Kidney (tissue), 14 donors: ENCODE results near the gene NSUN7. TPM values are rescaled to one million over a fixed set of nuclear protein-coding genes. Genes with fewer than 3 reads are reported as not detected.

Source experiments
- DNase-seq, 5 donors: peaks; one replicate each; pipeline ENCODE4 v3.0.0-alpha.2; 2013 to 2020
- FAIRE-seq: peaks from 2 replicates; lab custom pipeline; 2012; peaks lifted over from hg19 to GRCh38; lab: Jason Lieb, UNC
- H3K27ac ChIP-seq, 2 donors: one replicate each; pipeline ENCODE4 v1.7.0; 2013; ENCODE audit warnings: low read depth in 2 of 2, low read length in 2 of 2, inconsistent platforms in 1 of 2
- H3K27me3 ChIP-seq: one replicate; pipeline ENCODE4 v1.7.1; 2013; ENCODE audit warnings: low read length, inconsistent platforms; ENCODE audit not compliant: control insufficient read depth, insufficient read depth
- H3K36me3 ChIP-seq, 3 donors: one replicate each; pipeline versions ENCODE4 v1.7.0 to v1.7.1; 2013; ENCODE audit warnings: low read length in 3 of 3, control low read depth in 1 of 3, inconsistent platforms in 1 of 3; ENCODE audit not compliant: insufficient read depth in 3 of 3, control insufficient read depth in 2 of 3
- H3K4me1 ChIP-seq, 3 donors: one replicate each; pipeline versions ENCODE4 v1.7.0 to v1.7.1; 2013; ENCODE audit warnings: low read length in 3 of 3, inconsistent platforms in 1 of 3, low read depth in 1 of 3; ENCODE audit not compliant: control insufficient read depth in 2 of 3, insufficient read depth in 2 of 3
- H3K4me3 ChIP-seq, 3 donors: one replicate each; pipeline versions ENCODE4 v1.7.0 to v1.8.1; 2013; ENCODE audit warnings: low read length in 3 of 3, control low read depth in 1 of 3, inconsistent platforms in 1 of 3
- H3K9ac ChIP-seq, 3 donors: one replicate each; pipeline versions ENCODE4 v1.7.0 to v1.7.1; 2013; ENCODE audit warnings: low read length in 3 of 3, control low read depth in 1 of 3, inconsistent platforms in 1 of 3
- H3K9me3 ChIP-seq, 3 donors: one replicate each; pipeline versions ENCODE4 v1.7.0 to v1.7.1; 2013; ENCODE audit warnings: low read length in 3 of 3, control low read depth in 1 of 3, inconsistent platforms in 1 of 3; ENCODE audit not compliant: control insufficient read depth in 2 of 3, insufficient read depth in 1 of 3
- CTCF ChIP-seq: IDR thresholded peaks from 3 replicates; pipeline ENCODE4 v1.5.1; 2012; ENCODE audit warnings: mild to moderate bottlenecking, moderate library complexity, borderline replicate concordance; ENCODE audit not compliant: insufficient read depth; ENCODE audit errors: extremely low read depth
- intact Hi-C: fragments of 100-400 bp; cut with DNase I; formaldehyde crosslinking; loops from one replicate; pipeline ENCODE4 v1.11.1; 2022
- polyA plus RNA-seq: library from polyadenylated mRNA; stranded (reverse); fragments of 350-450 nt; fragmentation: Illumina TruSeq; extraction: RNeasy Lipid Tissue Mini Kit (QIAGEN cat#74804); gene quantifications from one replicate; pipeline ENCODE4 v1.2.3, GENCODE V29; 2014; ENCODE audit warnings: low read depth, low replicate concordance; ENCODE audit not compliant: insufficient read depth
- total RNA-seq: library from RNA; stranded (reverse); fragmentation: NEBNext Ultra II Directional; extraction: Animal tissue kit (Norgen Biotek cat#: 25700); gene quantifications from one replicate; pipeline ENCODE4 v1.2.1, GENCODE V29; 2021
- donor health status: control.
- donor health status: control.
- donor health status: control.
- donor health status: control.
- donor health status: control.
- donor health status: DM: yes; HTN: yes; CAD: no.
- donor health status: Normal renal cell carcinoma (clear cell type).

NSUN7 gene
- total and polyA plus RNA-seq, 2 donors from 2014 or later: 4.1 to 7.6 TPM

DNA sequence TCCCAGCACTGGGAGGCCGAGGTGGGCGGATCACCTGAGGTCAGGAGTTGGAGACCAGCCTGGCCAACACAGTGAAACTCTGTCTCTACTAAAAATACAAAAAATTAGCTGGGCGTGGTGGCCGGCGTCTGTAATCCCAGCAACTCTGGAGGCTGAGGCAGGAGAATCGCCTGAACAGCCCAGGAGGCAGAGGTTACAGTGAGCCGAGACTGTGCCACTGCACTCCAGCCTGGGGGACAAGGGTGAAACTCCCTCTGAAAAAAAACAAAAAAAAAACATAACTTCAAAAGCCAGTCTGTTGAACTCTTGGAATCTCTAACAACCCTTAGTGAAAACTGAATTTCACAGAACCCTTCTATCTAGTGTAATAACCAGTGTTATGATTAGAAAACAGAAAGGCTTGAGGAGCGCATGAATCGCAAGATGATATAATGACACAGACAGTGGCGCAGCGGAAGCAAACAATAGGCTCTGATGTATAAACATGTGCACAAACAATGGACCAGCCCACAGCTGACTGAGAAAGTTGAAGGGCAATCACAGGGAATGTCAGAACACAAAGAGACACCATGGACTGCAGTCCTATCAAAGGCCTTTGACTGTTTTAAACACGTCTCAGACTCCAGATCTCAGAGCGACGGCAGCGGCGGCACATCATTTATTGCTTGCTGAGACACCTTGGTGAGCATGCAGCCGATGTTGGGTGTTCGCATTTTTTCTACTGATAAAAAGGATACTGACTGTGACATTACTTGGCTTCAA, 81.6 kb downstream of the NSUN7 start:
- Histone ChIP-seq H3K9me3 (no peaks in the 10 kb centered on the region), H3K9ac (no peak overlapping the region), H3K4me1 (no peaks in the 10 kb centered on the region), H3K27me3 (no peaks in the 10 kb centered on the region), H3K27ac (no peak overlapping the region), H3K36me3 (peaks cover 0 to 11% (median 10%) of the 10 kb centered on the region in 3 donors), H3K4me3 (no peak overlapping the region)
- TF ChIP-seq CTCF: no peak
- no peak for DNase-seq
- no peak for FAIRE-seq
- intact Hi-C loops: no loop called here

DNA sequence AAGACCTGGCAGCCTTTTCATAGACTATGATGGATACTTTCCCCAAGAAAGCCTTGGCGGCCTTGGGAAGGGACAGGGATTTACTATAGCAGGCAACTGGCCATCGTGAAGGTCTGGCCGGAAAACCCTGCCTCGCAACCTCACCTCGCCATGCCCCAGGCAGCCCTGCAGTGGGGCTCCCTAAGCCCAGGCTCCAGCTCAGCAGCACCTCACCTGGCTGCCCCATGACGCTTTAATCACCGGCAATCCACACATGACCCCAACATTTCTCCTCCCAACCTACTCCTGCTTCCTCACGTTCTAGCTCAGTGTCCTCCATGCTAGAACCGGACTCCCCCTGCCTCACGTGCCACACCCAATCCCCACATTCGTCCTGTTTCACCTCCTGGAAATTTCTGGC, 82.4 kb downstream of the NSUN7 start:
- Histone ChIP-seq H3K27ac (no peak overlapping the region), H3K4me1 (no peaks in the 10 kb centered on the region), H3K36me3 (peaks cover 0 to 11% (median 8%) of the 10 kb centered on the region in 3 donors), H3K9ac (no peak overlapping the region), H3K9me3 (no peaks in the 10 kb centered on the region), H3K4me3 (no peak overlapping the region), H3K27me3 (no peaks in the 10 kb centered on the region)
- TF ChIP-seq CTCF: no peak
- DNase-seq (no peak), FAIRE-seq (no peak)
- intact Hi-C loops: no loop called here

- no peak for TF ChIP-seq CTCF
Observed at GRCh38 chr4:40833212-40833611, 83.5 kb downstream of the NSUN7 start.

More at GRCh38 chr4:40833212-40833611, 83.5 kb downstream of the NSUN7 start:
- Histone ChIP-seq H3K9me3 (no peaks in the 10 kb centered on the region), H3K36me3 (peaks cover 0 to 11% (median 8%) of the 10 kb centered on the region in 3 donors), H3K4me3 (no peak overlapping the region), H3K9ac (no peak overlapping the region), H3K27me3 (no peaks in the 10 kb centered on the region), H3K27ac (no peak overlapping the region), H3K4me1 (no peaks in the 10 kb centered on the region)
- intact Hi-C loops: no loop called here
- FAIRE-seq: no peak
- no peak for DNase-seq
